HG03095 (cell line): ENCODE results near the gene GPC5.
A peak's percentile ranks its signal among the peaks of the same experiment; 100 is the strongest.
"Not testable (repeated sequence)": the region's sequence is repeated elsewhere in the genome, so short reads cannot be mapped to it uniquely, and the experiment has no call there.

ENCODE experiments used
- ATAC-seq: cut with Tn5 transposase; IDR thresholded peaks from one replicate; pipeline ENCODE4 v1.9.1; 2021; ENCODE audit warnings: moderate library complexity; ENCODE audit not compliant: unreplicated experiment

The GPC5 gene

DNA sequence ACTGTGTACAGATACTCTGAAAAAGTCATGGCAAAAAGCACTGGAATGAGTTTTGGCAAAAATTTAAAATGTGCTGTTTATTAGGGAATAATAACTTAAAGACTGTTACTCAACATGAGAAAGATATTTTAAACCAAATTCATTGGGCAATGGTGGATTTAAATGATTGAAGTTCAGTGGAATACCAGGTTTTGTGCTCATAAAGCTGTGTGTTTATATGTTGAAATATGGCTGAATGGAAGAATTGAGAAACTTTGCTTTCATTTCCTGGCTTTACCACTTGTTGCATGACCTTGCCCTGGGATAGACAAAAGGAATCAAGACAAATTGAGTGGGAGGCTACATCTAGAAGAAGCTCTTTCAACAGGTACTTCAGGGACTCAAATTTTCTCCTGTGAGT, 246.4 kb downstream of the GPC5 start:
- ATAC-seq: no peak

DNA sequence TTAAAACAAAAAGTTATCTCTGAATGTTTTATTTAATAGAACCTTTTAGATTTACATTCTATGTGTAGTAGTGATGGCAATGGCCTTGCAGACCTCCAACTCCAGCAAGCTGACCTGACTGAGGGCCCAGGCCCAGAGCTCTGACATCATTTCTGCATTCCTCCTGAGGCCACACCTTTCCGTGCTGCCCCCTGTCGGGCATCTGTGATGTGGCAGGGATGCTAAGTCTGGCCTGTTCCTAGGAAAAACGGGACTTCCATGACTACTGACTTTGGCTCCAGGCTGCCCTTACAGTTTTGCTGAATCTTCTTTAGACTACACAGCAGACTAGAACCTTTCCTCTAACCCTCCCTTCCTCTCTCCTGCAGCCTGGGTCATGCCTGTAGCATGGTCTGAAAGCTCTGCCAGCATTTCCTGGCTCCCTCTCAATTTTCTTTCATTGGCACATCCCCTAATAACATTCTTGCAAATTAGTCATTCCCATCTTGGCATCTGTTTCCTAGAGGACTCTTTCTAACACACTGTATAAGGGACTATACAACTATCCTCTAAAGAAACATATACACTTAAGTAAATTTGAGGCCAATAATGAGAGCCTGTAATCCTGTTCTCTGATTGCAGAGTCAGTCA, 249.1 kb downstream of the GPC5 start:
- ATAC-seq: peak; percentile 68

DNA sequence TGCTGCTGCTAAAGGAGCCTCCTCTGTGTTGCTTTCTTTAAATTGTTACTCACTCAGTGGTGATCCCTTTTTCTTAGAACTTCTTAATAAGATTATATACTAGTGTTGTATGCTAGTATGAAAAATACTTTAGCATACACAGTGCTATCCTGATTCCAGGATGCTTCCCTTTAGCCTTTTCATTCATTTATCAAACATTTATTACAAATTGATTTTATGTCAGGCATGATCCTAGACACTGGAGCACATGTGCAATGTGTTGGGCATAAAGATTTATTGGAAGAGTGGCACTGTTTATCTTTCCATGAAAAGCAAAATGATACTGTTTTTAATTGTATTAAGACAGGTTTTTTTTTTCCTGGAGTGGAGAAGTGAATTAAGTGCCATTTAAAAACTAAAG, 249.6 kb downstream of the GPC5 start:
- no peak for ATAC-seq

DNA sequence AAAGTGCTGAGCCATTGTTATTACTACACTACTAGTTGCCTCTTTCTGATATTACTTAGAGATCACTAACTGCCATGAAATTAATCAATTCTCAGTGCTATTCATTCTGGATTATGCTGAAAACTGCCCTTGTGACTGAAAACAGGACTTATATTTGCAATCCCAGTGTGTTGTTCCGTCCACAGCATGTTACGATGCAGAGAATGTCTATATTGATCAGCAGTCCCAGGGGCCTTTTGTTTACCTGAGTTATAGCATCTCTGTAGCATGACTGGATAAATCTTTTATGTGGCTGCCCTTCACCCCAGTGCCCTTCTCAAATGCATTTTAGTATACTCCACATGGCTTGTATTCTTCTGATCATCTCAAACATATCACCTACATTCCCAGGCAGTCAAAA, 251.0 kb downstream of the GPC5 start:
- ATAC-seq: no peak

DNA sequence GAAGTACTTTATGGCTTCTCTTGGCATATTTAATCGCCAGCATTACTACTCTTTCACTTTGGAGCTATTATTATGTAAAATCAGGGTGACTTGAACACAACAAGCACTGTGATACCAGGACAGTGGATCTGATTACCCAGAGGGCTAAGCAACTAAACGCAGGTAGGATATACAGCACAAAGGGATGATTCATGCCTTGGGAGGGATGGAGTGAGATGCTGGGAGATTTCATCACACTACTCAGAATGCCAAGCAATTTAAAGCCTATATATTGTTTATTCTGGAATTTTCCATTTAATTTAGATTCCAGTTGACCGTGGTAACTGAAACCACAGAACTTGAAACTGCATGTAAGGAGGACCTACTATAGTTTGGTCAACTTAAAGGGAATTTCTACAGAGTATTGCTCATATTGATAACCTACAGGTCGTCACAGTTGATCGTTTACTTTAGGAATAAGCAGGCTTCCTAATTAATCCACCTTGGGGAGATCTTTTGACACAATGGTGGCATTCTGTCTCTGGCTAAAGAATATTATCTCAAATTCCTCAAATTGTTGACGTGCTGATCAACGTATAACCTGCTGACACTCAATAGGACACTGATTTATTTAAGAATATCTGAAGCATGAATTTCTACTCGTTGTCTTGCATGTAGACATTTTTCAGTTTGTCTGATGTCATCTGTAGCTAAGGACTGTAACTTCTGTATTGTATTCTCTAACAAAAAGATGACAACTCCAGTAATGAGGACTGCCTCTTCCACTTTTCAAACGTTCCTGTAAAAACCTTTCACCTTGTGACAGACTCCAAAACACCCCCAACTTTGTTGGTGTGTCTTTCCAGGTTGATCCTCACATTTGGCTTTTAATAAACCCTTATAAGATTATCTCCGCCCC, 254.2 kb downstream of the GPC5 start:
- no peak for ATAC-seq

DNA sequence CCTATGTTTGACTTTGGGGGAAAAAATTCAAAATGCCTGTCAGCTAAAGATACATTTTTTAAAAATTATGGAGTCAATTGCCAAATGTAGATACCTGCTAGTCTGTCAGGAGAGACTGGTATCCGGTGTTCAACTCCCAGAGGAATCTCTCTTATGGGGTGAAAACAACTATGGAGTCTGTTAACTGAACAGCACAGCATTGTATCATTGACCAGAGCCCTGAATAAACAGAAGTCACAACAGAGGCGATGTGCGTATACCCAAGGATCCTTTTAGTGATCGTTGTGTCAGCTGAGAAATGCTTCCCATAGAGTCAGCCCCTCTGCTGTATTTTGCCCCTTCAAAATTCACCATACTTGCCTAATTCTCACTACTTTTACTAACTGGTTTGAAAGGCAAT, 257.3 kb downstream of the GPC5 start:
- ATAC-seq: no peak

DNA sequence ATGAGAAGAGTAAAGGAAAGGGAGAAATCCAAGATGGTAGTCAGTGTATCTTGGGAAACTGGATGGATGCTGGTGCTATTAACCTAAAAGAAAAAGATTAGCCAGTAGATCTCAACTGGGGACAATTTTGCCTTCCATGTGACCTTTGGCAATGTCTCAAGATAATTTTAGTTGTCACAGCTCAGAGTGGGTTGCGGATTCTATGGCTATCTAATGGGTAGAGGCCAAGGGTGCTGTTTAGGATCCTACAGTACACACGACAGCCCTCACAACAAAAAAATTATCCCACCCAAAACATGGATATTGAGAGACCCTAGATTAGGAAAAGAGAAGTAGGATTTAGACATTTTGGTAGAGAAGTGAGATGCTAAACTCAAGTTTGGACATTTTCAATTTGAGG, 258.9 kb downstream of the GPC5 start:
- no peak for ATAC-seq

DNA sequence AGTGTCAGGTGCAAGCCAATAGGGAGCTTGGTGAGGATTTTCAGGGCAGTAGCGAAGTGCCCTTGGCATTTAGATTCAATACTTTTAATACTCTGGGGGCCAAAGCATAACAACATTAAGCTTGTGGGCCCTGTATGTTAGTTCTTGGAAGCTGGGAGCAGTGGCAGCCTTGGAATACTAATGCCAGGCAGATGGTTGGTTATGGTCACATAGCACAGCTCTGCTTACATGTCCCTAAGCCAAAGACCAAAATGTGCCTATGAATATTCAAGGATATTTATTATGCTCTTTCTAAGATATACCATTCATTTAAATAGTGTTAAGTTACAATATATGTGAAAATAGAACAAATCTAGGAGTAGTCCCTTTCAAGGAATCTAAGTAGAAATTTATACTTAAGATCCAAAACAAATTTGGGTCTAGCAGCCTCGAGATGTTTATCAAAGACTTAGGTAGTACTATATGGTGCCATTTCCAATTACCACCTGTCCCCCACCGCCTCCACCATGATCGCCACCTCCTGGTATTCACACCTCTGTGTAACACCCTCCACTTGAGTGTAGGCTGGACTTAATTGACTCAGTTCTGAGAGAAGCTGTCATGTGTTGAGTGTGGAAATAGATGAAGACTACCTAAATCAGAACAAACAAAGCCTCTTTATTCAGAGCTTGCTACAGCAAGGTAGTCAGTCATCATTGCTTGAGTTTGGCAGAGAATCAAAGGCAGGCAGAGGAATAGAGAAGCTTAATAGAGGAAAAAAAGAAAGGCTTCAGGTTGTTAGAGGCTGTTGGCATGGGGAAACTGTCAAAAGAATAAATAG, 261.0 kb downstream of the GPC5 start:
- ATAC-seq: no peak

DNA sequence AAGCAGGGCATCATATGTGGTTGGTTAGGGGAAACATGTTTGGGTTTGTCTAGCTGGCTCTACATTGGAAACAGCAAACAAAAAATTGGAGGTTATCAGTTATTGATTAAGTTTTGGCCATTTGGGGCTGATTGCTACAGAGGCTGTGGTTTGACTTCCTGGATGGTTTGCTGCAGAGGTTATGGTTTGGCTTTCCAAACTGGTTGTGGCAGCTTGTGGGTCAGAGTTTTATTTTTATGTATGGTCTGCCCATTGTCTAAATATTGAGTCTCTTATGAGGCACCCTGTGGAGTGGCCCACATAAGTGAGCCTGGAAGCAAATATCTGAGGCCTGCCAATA, 261.6 kb downstream of the GPC5 start:
- no peak for ATAC-seq

DNA sequence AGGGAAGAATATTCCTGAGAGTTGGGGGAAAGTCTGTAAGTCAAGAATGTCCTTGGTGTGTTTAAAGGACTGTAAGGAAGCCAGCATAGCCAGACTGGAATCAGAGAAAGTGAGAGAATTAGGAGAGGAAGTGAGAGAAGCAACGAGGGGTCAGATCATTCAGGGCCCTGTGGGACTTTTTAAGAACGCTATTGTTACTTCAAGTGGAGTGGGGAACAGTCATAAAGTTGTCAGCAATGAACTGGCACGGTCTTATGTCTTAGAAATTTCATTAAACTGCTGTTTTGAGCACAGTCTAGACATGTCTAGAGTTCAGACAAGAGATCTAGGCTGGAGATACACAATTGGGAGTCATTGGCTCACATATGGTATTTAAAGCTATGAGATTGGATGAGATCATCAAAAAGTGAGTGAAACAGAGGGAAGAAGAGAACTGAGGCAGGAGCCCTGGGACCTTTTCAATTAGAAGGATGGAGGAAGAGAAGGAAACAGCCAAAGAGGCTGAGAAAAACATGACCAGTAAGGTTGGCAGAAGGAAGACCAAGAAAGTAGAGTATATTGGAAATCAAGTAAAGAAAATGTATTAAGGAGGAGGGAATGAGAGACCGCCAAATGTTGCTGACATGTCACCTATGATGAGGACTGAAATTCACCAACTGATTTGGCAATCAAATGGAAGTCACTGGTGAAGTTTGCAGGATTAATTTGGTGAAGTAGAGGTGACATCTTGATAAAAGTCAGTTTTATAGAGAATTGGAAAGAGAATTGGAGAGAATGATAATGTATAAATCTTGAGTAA, 263.5 kb downstream of the GPC5 start:
- no peak for ATAC-seq

DNA sequence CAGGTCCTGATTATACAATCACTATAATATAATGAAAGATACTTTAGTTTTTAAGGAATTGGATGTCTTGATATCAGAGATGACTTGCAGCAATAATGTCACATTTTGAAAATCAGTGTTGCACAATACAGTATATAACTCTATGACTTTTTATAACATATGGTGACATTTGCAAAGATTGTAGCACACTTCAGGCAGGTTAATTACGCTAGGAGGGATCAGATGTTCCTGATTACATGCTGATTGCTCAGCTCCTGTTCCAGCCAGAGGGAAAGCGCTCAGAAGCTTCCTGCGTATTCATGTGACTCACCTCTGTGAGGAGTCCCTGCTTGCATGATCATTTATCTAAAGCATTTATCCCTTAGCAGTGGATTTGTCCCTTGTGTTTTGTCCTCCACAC, 265.6 kb downstream of the GPC5 start:
- no peak for ATAC-seq

DNA sequence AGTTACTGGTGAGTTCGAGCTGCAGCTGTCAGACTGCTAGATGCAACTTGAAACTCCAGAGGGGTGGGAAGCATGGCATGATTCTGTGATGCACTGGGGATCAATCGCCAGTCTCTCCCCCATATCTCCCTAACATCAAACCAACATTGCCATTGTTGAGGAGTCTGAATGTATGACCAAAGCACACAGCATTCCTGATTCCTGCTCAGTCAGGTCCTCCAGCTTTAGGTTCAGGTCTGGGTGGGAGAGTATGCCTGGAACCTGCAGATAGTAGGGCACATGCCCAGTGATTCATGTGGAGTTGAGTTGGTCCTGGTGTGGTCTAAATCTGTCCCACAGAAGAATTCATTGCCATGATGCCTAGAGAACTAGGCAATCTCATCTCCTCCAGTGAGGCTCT, 269.1 kb downstream of the GPC5 start:
- ATAC-seq: no peak

DNA sequence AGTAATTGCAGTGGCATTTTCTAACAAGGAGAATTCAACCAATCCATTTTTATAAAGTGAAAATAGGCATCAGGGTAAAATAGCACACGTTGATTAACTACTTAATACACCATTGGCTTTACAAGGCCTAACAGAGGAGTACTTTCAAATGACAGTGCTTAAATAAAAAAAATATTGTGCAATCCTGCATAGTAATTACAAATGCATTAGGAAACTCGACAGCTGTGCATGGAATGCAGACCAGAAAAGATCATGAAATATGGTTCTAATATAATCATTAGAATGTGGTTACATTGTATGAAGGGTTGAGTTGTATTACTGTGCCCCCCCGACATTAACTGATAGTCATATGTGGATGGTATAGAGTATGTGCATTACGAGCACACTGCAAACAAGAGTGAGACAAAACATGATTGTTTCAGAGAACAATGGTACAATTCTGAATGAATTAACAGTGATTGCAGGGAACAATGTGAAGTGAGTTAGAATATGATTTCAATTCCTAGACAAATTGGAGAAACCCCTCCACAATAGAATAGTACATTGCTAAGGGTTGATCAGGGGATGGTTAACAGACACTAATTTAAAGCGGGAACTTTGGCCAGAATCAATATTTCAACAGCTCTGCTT, 270.6 kb downstream of the GPC5 start:
- no peak for ATAC-seq

DNA sequence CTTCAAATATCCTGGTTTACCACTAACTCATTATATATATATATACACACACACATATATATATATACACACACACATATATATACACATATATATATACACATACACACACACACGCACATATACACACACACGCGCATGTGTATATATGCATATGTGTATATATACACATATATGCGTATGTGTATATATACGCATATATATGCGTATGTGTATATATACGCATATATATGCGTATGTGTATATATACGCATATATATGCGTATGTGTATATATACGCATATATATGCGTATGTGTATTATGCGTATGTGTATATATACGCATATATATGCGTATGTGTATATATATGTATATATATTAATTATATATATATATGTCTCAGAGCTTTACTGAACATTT, 275.9 kb downstream of the GPC5 start:
- ATAC-seq: not testable (repeated sequence)

DNA sequence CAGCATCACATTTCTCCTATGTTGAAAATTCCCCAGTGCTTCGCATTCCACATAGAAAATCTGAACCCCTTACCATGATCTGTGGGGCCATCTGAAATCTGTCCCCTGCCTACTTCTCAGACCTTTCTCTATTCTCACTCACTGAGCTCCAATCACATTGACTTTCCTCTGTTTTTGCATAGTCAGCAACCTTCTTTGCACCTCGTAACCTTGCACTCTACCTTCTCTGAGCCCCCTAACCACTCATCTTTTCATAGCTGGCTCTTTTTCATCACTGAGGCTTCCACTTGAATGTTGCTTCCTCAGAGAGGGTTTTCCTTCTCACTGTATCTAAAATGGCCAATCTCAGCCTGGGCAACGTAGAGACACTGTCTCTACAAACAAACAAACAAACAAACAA, 286.3 kb downstream of the GPC5 start:
- ATAC-seq: no peak

DNA sequence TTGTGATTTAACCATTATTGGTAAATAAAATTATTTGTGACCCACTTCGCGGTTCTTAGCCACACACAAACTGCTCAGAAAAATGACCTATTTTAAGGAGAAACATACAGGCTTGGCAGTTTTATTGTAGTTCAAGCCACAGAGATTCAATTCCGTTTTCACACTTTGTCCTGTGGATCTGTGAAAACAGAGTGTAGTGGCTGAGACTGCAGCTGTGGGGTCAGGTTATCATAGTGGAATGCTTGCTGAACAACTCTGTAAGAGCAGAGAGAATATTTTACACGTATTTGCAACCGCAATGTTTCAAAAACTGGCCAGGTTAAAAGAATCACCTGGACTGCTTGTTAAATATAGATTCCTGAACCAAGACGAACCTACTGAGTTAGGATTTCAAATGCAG, 292.5 kb downstream of the GPC5 start:
- no peak for ATAC-seq

DNA sequence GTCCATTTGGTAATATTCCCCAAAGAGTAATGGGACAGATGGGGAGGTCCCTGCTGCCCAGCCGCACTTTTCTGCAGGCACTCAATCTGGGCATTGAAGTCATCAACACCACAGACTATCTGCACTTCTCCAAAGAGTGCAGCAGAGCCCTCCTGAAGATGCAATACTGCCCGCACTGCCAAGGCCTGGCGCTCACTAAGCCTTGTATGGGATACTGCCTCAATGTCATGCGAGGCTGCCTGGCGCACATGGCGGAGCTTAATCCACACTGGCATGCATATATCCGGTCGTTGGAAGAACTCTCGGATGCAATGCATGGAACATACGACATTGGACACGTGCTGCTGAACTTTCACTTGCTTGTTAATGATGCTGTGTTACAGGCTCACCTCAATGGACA, 295.0 kb downstream of the GPC5 start:
- no peak for ATAC-seq

DNA sequence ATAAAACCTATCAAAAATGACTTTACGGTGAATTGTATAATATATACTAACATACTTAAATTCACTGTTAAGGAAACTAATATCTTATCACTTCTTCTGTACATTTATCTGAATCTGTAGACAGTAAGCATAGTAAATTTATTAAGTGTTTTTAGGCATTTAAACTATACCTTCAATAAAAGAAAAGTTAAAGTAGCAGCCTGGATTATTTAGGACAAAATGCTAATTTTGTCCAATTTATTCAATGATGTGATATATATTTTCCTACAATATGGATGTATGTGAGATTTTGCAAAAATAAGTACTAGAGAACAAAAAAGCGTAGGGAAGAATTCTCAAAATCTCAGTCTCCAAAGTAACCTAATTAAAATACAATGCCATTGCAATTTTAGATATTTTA, 299.9 kb downstream of the GPC5 start:
- no peak for ATAC-seq

DNA sequence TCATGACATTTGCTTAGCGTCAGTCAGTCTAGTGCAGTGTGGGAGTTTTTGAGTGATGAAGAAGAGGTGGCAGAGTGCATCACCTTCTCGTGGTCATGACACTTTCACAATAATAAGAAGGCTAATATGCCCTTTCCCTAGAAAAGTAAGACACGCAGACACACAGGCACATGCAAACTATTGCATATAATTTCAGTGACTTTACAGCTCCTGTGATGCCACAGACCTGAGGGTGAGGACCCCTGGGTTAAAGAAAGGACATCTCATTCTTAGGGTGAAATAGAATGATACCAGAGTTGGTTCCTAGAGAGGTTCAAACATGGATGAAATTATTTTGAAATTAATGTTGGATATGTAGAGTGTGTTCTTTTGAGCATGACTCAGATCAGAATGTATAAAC, 300.3 kb downstream of the GPC5 start:
- ATAC-seq: no peak

DNA sequence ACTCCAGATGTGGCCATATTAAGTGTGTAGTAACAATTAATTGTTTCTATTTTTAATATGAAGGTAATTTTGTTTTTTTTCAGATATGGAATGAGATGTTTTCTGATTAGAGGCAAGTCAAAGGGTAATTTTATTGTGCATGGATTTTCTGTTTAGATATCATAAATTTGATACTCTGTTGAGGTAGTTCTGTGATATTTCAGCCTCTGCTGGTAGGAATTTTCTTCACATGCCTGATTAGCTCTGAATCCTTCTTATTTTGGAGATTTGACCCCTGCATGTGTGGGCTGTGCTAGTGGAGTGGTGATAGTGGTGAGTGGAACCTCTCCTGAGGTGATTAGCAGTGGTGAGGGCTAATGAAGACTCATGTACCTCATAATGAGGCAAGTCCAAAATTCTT, 301.4 kb downstream of the GPC5 start:
- ATAC-seq: no peak

DNA sequence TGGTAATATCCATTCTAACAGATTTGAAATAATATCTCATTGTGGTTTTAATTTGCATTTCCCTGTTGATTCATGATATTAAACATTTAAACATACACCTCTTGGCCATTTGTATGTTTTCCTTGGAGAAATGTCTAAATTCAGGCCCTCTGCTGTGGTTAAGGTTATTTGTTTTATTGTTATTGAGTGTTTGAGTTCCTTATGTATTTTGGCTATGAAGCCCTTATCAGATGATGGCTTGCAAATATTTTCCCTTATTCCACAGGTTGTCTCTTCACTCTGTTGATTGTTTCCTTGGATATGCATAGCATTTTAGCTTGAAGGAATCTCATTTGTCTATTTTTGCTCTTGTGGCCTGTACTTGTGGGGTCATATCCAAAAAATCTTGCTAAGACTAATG, 303.6 kb downstream of the GPC5 start:
- ATAC-seq: no peak
